Keratinocyte (primary cell): ENCODE results near the gene DSCAM. TPM values are rescaled to one million over a fixed set of nuclear protein-coding genes. Genes with fewer than 3 reads are reported as not detected.

Experiments
- DNase-seq: peaks from one replicate; pipeline ENCODE4 v3.0.0-alpha.2; 2011; ENCODE audit warnings: low read depth, missing footprints, low spot score
- FAIRE-seq: peaks from 2 replicates; lab custom pipeline; 2011; peaks lifted over from hg19 to GRCh38; lab: Jason Lieb, UNC
- H2AFZ ChIP-seq: 2 replicates; pipeline ENCODE4 v1.6.0; 2012; ENCODE audit warnings: low read length, control low read depth, inconsistent platforms; ENCODE audit not compliant: control insufficient read depth
- H3K27ac ChIP-seq: 2 replicates; pipeline ENCODE4 v1.5.1; 2011; ENCODE audit warnings: low read length; ENCODE audit not compliant: control insufficient read depth, insufficient read depth
- H3K27me3 ChIP-seq: 3 replicates; pipeline ENCODE4 v1.6.0; 2011; ENCODE audit warnings: low read length; ENCODE audit not compliant: control insufficient read depth, insufficient read depth; ENCODE audit errors: extremely low read depth
- H3K36me3 ChIP-seq, 2 experiments: 2 replicates in 1 of 2; 3 replicates in 1 of 2; pipeline ENCODE4 v1.5.1; 2011; ENCODE audit warnings: low read length in 2 of 2, mild to moderate bottlenecking in 1 of 2; ENCODE audit not compliant: control insufficient read depth in 2 of 2, insufficient read depth in 2 of 2; ENCODE audit errors: extremely low read depth in 1 of 2
- H3K4me1 ChIP-seq: 3 replicates; pipeline ENCODE4 v1.5.1; 2011; ENCODE audit warnings: low read length; ENCODE audit not compliant: control insufficient read depth, insufficient read depth; ENCODE audit errors: extremely low read depth
- H3K4me2 ChIP-seq: 3 replicates; pipeline ENCODE4 v1.6.0; 2011; ENCODE audit warnings: low read depth, low read length; ENCODE audit not compliant: control insufficient read depth, insufficient read depth; ENCODE audit errors: extremely low read depth
- H3K4me3 ChIP-seq, 3 experiments: fragments of 200-600 bp in 1 of 3; sonication (generic) in 1 of 3; 2 replicates in 2 of 3; 3 replicates in 1 of 3; pipeline ENCODE4 v1.5.1; 2011 to 2016; ENCODE audit warnings: low read length in 3 of 3, mild to moderate bottlenecking in 3 of 3, control low read depth in 2 of 3, inconsistent platforms in 1 of 3, low read depth in 1 of 3, mixed read lengths in 1 of 3, mixed run types in 1 of 3, moderate library complexity in 1 of 3; ENCODE audit not compliant: control insufficient read depth in 2 of 3, insufficient read depth in 2 of 3; ENCODE audit errors: extremely low read depth in 1 of 3
- H3K79me2 ChIP-seq: 2 replicates; pipeline ENCODE4 v1.6.0; 2012; ENCODE audit warnings: low read length; ENCODE audit not compliant: control insufficient read depth, insufficient read depth
- H3K9ac ChIP-seq: 3 replicates; pipeline ENCODE4 v1.6.0; 2011; ENCODE audit warnings: low read length; ENCODE audit not compliant: control insufficient read depth, insufficient read depth; ENCODE audit errors: extremely low read depth
- H3K9me1 ChIP-seq: 3 replicates; pipeline ENCODE4 v1.6.0; 2011; ENCODE audit warnings: low read length; ENCODE audit not compliant: control insufficient read depth, insufficient read depth; ENCODE audit errors: extremely low read depth
- H3K9me3 ChIP-seq: 2 replicates; pipeline ENCODE4 v1.5.1; 2012; ENCODE audit warnings: low read depth, low read length; ENCODE audit not compliant: control insufficient read depth
- H4K20me1 ChIP-seq: 3 replicates; pipeline ENCODE4 v1.6.0; 2011; ENCODE audit warnings: low read length; ENCODE audit not compliant: control insufficient read depth, insufficient read depth; ENCODE audit errors: extremely low read depth
- EZH2 ChIP-seq: IDR thresholded peaks from one replicate; pipeline ENCODE4 v1.6.1; 2012; ENCODE audit warnings: inconsistent platforms, mild to moderate bottlenecking, low read length, moderate library complexity
- dilution Hi-C: fragments of 300-500 bp; cut with MboI; formaldehyde crosslinking; loops from one replicate; pipeline ENCODE4 v1.7.0; 2020; ENCODE audit warnings: low sequenced_read_pairs; ENCODE audit not compliant: extremely low pct_ligation_motif_present
- polyA plus RNA-seq, 5 experiments: library from polyadenylated mRNA; depleted of rRNA in 3 of 5; stranded (reverse) in 3 of 5; stranded (forward) in 1 of 5; unstranded in 1 of 5; fragments of >200 nt; gene quantifications; 1 replicate in 1 of 5; 2 replicates in 3 of 5; 3 replicates in 1 of 5; pipeline versions ENCODE4 v1.2.1 to v1.2.3, GENCODE V29; 2011 to 2012; ENCODE audit warnings: missing spikeins in 2 of 5, low read depth in 1 of 5, low replicate concordance in 1 of 5
- TF ChIP-seq, protein P1 (sequence below), 3 experiments: IDR thresholded peaks in 1 of 3; conservative IDR thresholded peaks in 1 of 3; optimal IDR thresholded peaks in 1 of 3; 2 replicates in 2 of 3; 3 replicates in 1 of 3; pipeline versions ENCODE3 to v1.5.1; 2011; ENCODE audit warnings: low read length in 3 of 3, mild to moderate bottlenecking in 3 of 3, moderate library complexity in 2 of 3, control low read depth in 1 of 3, inconsistent platforms in 1 of 3; ENCODE audit not compliant: insufficient read depth in 2 of 3; ENCODE audit errors: extremely low read depth in 1 of 3

Gene DSCAM
- polyA plus RNA-seq, 1 donor (not counting 4 experiments of a cell fraction or from before 2014, with no cell fraction given), result 2.1 TPM

DNA sequence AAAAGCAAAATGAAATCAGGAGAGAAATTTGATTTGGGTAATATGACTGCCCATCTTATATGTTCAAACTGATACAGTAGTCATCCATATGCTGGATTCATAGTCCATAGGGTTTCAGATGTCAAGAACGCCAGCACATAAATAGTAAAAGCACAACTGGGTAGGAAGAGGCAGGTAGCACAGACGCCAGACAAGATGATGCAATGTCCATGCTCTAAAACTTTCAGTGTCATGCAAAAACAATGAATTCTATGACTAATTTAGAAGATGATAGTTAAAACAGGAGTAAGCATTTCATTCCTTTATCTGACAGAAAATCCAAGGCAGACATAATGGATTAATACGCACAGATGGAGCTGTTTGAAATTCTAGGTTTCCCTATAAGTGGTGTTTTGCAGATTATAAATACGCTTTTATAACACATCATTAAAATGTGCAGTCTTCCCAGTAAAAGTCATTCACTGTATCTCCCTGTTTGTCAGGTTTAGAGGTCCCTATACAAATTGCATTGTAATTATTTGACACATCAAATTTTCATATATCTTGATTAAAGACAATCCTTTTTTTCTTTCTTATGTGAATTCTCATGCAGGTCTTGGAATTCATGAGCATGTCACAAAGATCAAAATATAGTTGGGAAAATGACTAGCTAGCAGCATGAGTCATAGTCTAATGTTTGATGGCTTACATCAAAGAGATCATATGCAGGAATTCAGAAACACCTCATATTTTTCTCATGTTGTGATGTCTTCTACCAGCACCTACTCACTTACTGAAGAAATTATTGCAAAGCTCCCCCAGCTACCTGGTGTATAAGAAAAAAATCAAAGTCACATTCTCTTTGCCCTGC, 139.9 kb downstream of the DSCAM start:
- Histone ChIP-seq H3K79me2 (no peaks in the 10 kb centered on the region), H3K9ac (no peak overlapping the region), H4K20me1 (no peaks in the 10 kb centered on the region), H3K27me3 (no peaks in the 10 kb centered on the region), H3K4me3 (no peak overlapping the region), H3K4me2 (peak overlapping the region; percentile 48), H3K36me3 (peaks cover 0 to 2% of the 10 kb centered on the region in 2 experiments), H3K9me3 (no peaks in the 10 kb centered on the region), H3K9me1 (no peaks in the 10 kb centered on the region), H2AFZ (no peak overlapping the region), H3K27ac (peak overlapping the region; percentile 20), H3K4me1 (peaks cover 17% of the 10 kb centered on the region)
- FAIRE-seq (peak; percentile 61), DNase-seq (no peak)
- dilution Hi-C loops, result no loop called here
- no peak for TF ChIP-seq EZH2
- TF ChIP-seq, protein P1, sequence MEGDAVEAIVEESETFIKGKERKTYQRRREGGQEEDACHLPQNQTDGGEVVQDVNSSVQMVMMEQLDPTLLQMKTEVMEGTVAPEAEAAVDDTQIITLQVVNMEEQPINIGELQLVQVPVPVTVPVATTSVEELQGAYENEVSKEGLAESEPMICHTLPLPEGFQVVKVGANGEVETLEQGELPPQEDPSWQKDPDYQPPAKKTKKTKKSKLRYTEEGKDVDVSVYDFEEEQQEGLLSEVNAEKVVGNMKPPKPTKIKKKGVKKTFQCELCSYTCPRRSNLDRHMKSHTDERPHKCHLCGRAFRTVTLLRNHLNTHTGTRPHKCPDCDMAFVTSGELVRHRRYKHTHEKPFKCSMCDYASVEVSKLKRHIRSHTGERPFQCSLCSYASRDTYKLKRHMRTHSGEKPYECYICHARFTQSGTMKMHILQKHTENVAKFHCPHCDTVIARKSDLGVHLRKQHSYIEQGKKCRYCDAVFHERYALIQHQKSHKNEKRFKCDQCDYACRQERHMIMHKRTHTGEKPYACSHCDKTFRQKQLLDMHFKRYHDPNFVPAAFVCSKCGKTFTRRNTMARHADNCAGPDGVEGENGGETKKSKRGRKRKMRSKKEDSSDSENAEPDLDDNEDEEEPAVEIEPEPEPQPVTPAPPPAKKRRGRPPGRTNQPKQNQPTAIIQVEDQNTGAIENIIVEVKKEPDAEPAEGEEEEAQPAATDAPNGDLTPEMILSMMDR (optimal IDR thresholded peaks at IDR 0.05 in 1 of 3, IDR thresholded peaks at IDR 0.05 in 1 of 3, conservative IDR thresholded peaks at IDR 0.05 in 1 of 3; ENCODE audit: extremely low read depth in 1 of 3, insufficient read depth in 2 of 3, low read length in 3 of 3), result no peak

DNA sequence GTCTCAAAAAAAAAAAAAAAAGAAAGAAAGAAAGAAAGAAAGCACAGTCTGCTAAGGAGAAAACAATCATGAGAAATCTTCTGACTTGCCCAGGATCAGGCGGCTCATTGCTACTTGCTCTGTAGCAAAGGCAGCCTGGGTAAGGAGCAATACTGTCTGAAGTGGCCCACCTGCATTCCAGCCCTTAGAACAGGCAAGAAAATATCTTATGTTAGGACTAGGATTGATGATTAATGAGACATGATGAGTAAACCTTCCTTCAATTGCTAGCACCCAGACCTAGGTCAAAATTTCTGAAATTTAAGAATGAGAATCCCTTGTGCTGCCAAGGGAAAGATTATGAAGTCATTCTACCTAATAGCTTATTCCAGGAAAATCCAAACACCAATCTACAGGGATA, 140.8 kb downstream of the DSCAM start:
- Histone ChIP-seq H3K27ac (peak overlapping the region; percentile 10), H3K9me1 (no peaks in the 10 kb centered on the region), H4K20me1 (no peaks in the 10 kb centered on the region), H3K9ac (no peak overlapping the region), H3K4me3 (no peak overlapping the region), H3K79me2 (no peaks in the 10 kb centered on the region), H3K27me3 (no peaks in the 10 kb centered on the region), H3K9me3 (no peaks in the 10 kb centered on the region), H2AFZ (no peak overlapping the region), H3K36me3 (peaks cover 0 to 2% of the 10 kb centered on the region in 2 experiments), H3K4me2 (no peak overlapping the region), H3K4me1 (peaks cover 17% of the 10 kb centered on the region)
- dilution Hi-C loops, result no loop called here
- TF ChIP-seq EZH2, result no peak
- TF ChIP-seq, protein P1 (optimal IDR thresholded peaks at IDR 0.05 in 1 of 3, IDR thresholded peaks at IDR 0.05 in 1 of 3, conservative IDR thresholded peaks at IDR 0.05 in 1 of 3; ENCODE audit: extremely low read depth in 1 of 3, insufficient read depth in 2 of 3, low read length in 3 of 3), result no peak
- DNase-seq, result no peak
- no peak for FAIRE-seq
